RWPE1 (cell line): ENCODE results near the gene RNU1-1.

ENCODE experiments used
- CTCF ChIA-PET: fragments of 350-600 bp; sonication (Branson Sonifier 250); formaldehyde crosslinking; extraction: SDS; loops from one replicate; lab custom pipeline; 2021; lab: Yijun Ruan, JAX
- POLR2A ChIA-PET: fragments of 400-600 bp; formaldehyde crosslinking; extraction: SDS; loops from one replicate; lab custom pipeline; 2020; ENCODE audit warnings: antibody characterized with exemption; ENCODE audit not compliant: low non-redundant PET; lab: Yijun Ruan, JAX
- DNase-seq: peaks from one replicate; pipeline ENCODE4 v3.0.0; 2012; ENCODE audit warnings: low spot score
- H3K27ac ChIP-seq: fragments of 450-650 bp; 2 replicates; pipeline ENCODE4 v1.5.1; 2017
- TF ChIP-seq, protein P1 (sequence below): fragments of 450-650 bp; conservative IDR thresholded peaks from 2 replicates; pipeline ENCODE4 v1.5.1; 2017; ENCODE audit warnings: low read depth, mild to moderate bottlenecking

Gene RNU1-1

DNA sequence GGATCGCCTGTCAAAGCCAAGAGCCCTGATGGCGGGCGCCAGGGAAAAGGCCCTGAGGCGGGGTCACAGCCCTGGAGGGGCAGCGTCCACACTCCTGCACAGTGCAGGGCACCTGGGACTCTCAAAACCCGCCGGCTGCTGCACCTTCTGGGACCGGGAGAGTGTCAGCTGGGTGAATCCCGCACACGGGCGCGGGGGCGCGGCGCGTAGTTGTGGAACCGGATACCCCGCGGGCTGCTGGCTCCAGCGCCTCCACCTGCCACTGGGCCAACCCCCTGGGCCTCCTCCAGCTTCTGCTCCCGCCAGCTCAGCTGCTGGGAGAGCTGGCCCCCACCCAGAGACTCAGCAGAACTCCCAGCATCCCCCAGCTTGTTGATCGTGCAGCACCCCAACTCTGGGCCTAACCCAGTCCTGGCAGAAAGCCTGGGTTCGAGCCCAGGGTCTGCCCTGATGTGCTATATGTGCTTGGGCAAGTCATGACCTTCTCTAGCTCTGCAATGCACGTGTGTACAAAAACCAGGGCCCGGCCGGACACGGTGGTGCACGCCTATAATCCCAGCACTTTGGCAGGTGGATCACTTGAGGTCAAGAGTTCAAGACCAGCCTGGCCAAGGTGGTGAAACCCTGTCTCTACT is 39.8 kb downstream of the RNU1-1 start:
- CTCF ChIA-PET, result no interaction called here

DNA sequence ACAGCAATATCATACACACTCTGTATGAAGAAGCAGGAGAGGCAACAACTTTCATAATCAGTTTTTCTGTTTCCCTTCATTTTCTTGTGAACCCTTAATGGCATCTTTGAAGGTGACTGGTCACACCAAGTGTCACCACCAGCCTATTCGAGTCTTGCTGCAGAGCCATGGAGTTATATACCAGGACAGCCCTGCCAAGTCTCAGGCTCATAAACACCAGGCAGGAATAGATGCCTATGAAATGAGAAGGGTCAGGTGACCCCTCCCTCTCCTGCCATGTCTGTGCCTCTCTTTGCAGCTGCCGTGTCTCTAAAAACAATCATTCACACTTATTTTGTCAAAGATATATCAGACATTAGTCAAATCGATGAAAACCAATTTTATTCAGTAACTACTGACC is 45.5 kb downstream of the RNU1-1 start:
- no peak overlapping the region for H3K27ac ChIP-seq
- CTCF ChIA-PET, result no interaction called here
- DNase-seq, result no peak
- POLR2A ChIA-PET, result no interaction called here
- TF ChIP-seq, protein P1, sequence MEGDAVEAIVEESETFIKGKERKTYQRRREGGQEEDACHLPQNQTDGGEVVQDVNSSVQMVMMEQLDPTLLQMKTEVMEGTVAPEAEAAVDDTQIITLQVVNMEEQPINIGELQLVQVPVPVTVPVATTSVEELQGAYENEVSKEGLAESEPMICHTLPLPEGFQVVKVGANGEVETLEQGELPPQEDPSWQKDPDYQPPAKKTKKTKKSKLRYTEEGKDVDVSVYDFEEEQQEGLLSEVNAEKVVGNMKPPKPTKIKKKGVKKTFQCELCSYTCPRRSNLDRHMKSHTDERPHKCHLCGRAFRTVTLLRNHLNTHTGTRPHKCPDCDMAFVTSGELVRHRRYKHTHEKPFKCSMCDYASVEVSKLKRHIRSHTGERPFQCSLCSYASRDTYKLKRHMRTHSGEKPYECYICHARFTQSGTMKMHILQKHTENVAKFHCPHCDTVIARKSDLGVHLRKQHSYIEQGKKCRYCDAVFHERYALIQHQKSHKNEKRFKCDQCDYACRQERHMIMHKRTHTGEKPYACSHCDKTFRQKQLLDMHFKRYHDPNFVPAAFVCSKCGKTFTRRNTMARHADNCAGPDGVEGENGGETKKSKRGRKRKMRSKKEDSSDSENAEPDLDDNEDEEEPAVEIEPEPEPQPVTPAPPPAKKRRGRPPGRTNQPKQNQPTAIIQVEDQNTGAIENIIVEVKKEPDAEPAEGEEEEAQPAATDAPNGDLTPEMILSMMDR, result no peak

More for the DNA sequence above, 39.8 kb downstream of the RNU1-1 start:
- no peak overlapping the region for H3K27ac ChIP-seq
- TF ChIP-seq, protein P1, result no peak
- no peak for DNase-seq
- POLR2A ChIA-PET, result no interaction called here

DNA sequence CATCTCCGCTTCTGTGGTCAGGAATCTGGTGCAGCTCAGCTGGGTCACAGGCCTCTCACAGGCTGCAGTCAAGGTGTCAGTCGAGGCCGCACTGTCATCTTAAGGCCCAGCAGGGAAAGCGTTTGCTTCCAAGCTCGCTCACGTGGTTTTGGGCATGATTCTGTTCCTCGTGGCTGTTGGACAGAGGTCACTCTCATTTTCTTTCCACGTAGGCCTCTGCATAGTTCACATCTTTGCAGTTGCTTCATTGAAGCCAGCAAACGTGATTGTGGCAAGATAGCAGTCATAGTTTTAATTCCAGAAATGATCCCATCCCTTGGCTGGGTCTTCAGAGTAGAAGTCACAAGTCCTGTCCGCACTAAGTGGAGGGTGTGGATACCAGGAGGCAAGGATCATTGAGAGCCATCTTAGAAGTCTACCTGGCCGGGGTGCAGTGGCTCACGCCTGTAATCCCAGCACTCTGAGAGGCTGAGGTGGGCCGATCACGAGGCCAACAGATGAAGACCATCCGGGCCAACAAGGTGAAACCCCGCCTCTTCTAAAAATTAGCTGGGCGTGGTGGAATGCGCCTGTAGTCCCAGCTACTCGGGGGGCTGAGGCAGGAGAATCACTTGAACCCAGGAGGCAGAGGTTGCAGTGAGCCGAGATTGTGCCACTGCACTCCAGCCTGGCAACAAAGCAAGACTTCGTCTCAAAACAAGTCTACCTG is 49.0 kb downstream of the RNU1-1 start:
- no peak overlapping the region; the same call in 1 of the 2 replicates for H3K27ac ChIP-seq
- CTCF ChIA-PET, result no interaction called here
- TF ChIP-seq, protein P1, result no peak
- DNase-seq, result no peak
- POLR2A ChIA-PET, result no interaction called here
